GM08714 (cell line): Measurements from ENCODE around the gene NOXA1.
"Not testable (repeated sequence)": the region's sequence is repeated elsewhere in the genome, so short reads cannot be mapped to it uniquely, and the experiment has no call there.

Source experiments
- H3K4me3 ChIP-seq: fragments of 200-500 bp; sonication (Bioruptor generic); 2 replicates; pipeline ENCODE4 v1.5.1; 2014; ENCODE audit warnings: mild to moderate bottlenecking, low read length, inconsistent platforms
- ZNF274 ChIP-seq: IDR thresholded peaks from 2 replicates; pipeline ENCODE4 v1.6.1; 2012; ENCODE audit warnings: mild to moderate bottlenecking, low read depth, low read length

Gene NOXA1

GRCh38 chr9:137383784-137384756 is 39.1 kb upstream of the NOXA1 start:
- H3K4me3 ChIP-seq = no peak overlapping the region
- TF ChIP-seq ZNF274 = no peak

DNA sequence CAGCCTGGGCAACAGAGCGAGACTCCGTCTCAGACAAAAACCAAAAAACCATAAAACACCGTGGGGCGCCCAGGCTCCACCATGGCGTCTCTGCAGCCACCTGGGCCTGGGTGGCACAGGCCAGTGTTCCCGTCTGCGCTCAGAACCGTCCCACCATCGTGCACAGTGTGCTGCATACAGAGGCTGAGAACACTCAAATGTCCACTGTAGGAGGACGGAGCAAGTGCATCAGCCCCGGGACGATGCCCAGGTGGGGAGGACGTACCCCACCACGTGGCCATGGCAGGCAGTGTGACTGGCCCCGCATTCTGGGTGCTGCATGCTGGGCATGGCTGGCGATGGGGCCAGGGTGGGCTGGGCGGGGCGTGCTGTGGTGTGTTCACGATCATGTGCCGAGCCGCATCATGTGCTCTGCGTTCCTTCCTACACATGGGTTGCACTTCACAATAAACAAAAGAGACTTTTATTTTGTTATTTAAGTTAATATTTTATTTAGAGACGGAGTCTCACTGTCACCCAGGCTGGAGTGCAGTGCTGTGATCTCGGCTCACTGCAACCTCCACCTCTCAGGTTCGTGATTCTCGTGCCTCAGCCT is 38.0 kb upstream of the NOXA1 start:
- TF ChIP-seq ZNF274 = no peak
- no peak overlapping the region for H3K4me3 ChIP-seq

DNA sequence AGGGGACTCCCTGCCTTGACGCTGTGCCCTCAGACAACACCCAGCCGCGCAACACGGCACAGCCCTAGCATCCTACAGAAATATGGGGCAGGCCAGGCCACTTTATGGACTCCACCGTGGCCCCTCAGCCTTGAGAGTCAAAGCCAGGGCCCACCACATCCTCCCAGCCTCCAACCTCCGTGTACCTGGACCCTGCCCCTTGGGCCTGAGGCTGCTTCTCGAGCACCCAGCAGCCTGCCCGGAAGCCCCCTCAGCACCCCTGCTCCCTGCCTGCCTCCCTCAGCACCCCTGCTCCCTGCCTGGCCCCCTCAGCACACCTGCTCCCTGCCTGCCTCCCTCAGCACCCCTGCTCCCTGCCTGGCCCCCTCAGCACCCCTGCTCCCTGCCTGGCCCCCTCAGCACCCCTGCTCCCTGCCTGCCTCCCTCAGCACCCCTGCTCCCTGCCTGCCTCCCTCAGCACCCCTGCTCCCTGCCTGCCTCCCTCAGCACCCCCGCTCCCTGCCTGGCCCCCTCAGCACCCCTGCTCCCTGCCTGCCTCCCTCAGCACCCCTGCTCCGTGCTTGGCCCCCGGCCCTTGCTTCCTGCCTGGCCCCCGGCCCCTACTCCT is 36.6 kb upstream of the NOXA1 start:
- not testable (repeated sequence) for H3K4me3 ChIP-seq

GRCh38 chr9:137387114-137387890 is 35.9 kb upstream of the NOXA1 start:
- no peak for TF ChIP-seq ZNF274
- H3K4me3 ChIP-seq = no peak overlapping the region

- no peak overlapping the region for H3K4me3 ChIP-seq
- TF ChIP-seq ZNF274 = no peak
Measured at GRCh38 chr9:137387891-137388560, 35.2 kb upstream of the NOXA1 start.

GRCh38 chr9:137388589-137389427 is 34.4 kb upstream of the NOXA1 start:
- TF ChIP-seq ZNF274 = no peak
- H3K4me3 ChIP-seq = no peak overlapping the region

DNA sequence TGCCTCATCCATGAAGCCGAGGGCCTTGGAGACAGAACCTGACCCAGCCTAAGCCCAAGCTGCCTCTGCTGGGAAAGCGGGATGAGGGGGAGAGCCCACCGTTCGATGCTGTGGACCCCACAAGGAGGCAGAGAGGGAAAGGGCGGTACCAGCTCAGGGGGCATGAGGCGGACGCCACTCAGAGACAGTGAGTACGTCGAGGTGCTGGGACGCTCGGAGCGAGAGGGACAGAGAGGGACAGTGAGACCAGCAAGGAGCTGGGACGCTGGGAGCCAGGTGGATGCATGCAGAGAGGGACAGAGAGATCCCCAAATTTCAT is 33.8 kb upstream of the NOXA1 start:
- no peak for TF ChIP-seq ZNF274
- H3K4me3 ChIP-seq = no peak overlapping the region

DNA sequence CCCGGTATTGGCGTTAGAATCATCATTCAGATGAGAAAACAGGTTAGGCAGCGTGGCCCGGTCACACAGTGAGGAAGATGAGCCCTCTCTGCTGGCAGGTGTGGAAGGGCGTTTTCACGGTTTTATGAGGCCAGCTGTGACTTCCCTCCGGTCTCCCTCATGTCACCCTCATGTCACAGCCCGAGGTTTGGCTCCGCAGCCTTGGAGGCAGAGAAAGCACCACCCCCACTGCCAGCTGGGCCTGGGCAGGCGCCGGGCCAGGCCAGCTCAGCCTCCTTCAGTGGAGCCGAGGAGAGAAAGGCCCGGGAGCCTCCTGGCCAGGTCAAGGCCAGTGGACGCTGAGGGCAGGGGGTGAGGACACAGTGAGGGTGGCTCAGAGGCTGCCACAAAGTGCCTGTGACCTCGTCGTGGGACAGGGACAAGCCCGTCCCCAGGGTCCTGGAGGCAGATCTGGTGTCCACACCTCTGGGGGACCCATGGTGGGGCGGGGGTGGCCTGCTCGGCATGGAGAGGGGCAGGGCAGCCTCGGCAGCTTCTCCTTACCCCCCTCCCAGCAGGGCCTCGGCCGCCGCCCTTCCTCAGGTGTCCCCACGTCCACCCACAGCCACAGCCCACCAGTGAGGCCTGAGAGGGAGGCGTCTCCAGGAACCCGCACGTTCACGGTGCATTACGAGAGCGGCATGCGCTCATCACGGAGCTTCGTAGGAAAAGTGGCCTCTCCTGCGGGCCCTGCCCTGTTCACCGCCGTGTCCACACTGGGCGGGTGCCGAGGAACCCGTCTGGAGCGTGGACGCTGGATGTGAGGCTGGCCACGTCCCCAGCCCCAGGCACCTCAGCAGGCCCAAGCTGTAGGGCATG is 32.4 kb upstream of the NOXA1 start:
- no peak for TF ChIP-seq ZNF274
- no peak overlapping the region for H3K4me3 ChIP-seq

DNA sequence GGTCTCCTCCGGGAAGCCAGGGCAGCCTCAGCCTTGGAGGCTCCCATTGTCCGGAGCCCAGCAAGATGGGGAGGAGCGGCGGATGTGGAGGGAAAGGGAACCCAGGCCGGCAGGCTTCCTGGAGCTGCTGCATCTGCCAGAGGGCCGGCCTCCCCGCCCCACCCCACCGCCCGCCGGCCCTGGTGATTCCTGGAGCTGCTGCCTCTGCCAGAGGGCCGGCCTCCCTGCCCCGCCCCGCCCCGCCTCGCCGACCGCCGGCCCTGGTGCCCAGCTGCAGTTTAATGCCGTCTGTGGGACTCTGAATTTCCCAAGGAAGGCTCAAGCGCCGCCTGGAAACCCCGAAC is 31.8 kb upstream of the NOXA1 start:
- no peak overlapping the region for H3K4me3 ChIP-seq
- no peak for TF ChIP-seq ZNF274

- no peak for TF ChIP-seq ZNF274
- no peak overlapping the region for H3K4me3 ChIP-seq
Measured at GRCh38 chr9:137392232-137393007, 30.8 kb upstream of the NOXA1 start.
